ENCODE data around the gene MEF2D.

Gene MEF2D

GRCh38 chr1:156503698-156504437 is 3.3 kb upstream of the MEF2D start:
- no peak for TF ChIP-seq Cebpa-rat (IDR thresholded peaks at IDR 0.05)
- H4K20me1 ChIP-seq = peaks cover 16% of the 10 kb centered on the region
- H3K27ac ChIP-seq = peak overlapping the region; percentile 100
- peaks cover 8% of the 10 kb centered on the region; the same call in 1 of the 2 replicates for H3K36me3 ChIP-seq
- no peaks in the 10 kb centered on the region for H3K27me3 ChIP-seq
- H3K4me3 ChIP-seq = peak overlapping the region; percentile 100
- H3K9ac ChIP-seq = peak overlapping the region; percentile 100
- H3K4me2 ChIP-seq = peak overlapping the region; percentile 96
- H3K9me3 ChIP-seq = no peaks in the 10 kb centered on the region
- H3K4me1 ChIP-seq = peaks cover 70% of the 10 kb centered on the region

- H3K36me3 ChIP-seq = peaks cover 11% of the 10 kb centered on the region; the same call in 1 of the 2 replicates
- TF ChIP-seq Cebpa-rat (IDR thresholded peaks at IDR 0.05) = no peak
- H3K27ac ChIP-seq = peak overlapping the region; percentile 100
- H3K9ac ChIP-seq = peak overlapping the region; percentile 100
- H4K20me1 ChIP-seq = peaks cover 24% of the 10 kb centered on the region
- H3K9me3 ChIP-seq = no peaks in the 10 kb centered on the region
- peak overlapping the region; percentile 100 for H3K4me3 ChIP-seq
- peaks cover 64% of the 10 kb centered on the region for H3K4me1 ChIP-seq
- H3K4me2 ChIP-seq = peak overlapping the region; percentile 96
- no peaks in the 10 kb centered on the region for H3K27me3 ChIP-seq
Observed at GRCh38 chr1:156502894-156503697, 2.5 kb upstream of the MEF2D start.

DNA sequence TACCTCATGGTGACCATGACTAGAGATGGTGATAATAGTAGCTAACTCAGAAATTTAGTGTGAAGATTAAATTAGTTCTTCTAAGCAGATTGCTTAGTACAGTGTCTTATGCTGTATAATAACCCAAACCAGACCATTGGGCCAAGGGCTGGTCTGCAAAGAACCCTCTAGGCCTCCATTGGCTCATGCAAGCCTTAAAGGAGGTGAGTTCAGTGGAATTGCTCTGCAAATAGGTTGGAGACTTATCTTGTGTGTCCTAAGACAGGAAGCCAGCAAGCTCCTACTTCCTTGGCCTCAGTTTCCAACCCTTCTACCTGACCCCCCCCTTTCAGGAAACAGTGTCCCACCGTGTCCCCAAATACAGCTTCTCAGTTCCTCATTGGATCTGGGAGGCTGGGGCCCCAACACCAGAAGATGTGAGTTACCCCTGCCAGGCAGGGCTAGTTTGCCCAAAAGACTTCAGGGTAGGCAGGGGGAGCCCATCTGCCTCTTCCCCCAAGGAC is 1.9 kb upstream of the MEF2D start:
- Histone ChIP-seq H3K27me3 (no peaks in the 10 kb centered on the region), H3K4me1 (peaks cover 64% of the 10 kb centered on the region), H3K27ac (peak overlapping the region; percentile 100), H3K4me2 (peak overlapping the region; percentile 96), H3K36me3 (peaks cover 15% of the 10 kb centered on the region), H3K9me3 (no peaks in the 10 kb centered on the region), H3K9ac (peak overlapping the region; percentile 100), H4K20me1 (peaks cover 31% of the 10 kb centered on the region), H3K4me3 (peak overlapping the region; percentile 100)
- TF ChIP-seq Cebpa-rat (IDR thresholded peaks at IDR 0.05) = no peak

DNA sequence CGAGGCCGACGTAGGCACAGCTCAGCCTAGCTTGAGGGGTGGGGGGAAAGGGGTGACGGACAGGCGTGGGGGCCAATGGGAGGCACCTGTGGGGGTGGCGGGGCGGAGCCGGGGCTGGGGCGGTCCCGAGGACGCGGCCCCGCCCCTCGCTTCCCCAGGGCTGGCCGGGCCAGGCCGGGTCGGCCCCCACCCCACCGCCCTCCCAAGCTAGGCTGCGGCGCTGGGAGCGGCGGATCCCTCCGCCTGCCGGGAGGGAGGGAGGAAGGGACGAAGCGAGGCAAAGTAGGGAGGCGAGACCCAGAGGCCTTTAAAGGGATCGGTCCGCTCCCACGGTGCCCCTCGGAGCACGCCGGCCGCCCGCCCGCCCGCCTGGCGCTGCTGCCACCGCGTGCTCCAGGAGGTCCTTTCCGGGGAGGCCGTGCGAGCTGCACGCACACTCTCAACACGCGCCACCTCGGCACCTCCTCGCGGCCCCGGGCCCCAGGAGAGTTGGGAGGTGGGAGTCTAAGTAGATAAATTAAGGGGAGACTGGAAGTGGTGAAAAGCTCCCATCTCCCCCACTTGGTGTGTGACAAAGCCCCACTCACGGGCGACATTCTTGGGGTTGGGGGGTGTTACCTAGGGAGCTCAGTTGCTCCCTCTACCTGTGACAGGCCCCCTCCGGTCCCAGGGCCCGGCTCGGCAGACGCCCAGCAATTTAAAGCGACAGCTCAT is 375 bp upstream of the MEF2D start:
- no peak for TF ChIP-seq Cebpa-rat (IDR thresholded peaks at IDR 0.05)
- peak overlapping the region; percentile 100 for H3K9ac ChIP-seq
- H3K4me2 ChIP-seq = peak overlapping the region; percentile 96
- H3K9me3 ChIP-seq = no peaks in the 10 kb centered on the region
- H4K20me1 ChIP-seq = peaks cover 46% of the 10 kb centered on the region
- H3K36me3 ChIP-seq = peaks cover 30% of the 10 kb centered on the region
- H3K4me3 ChIP-seq = peak overlapping the region; percentile 100
- H3K27me3 ChIP-seq = no peaks in the 10 kb centered on the region
- peak overlapping the region; percentile 100 for H3K27ac ChIP-seq
- H3K4me1 ChIP-seq = peaks cover 64% of the 10 kb centered on the region

DNA sequence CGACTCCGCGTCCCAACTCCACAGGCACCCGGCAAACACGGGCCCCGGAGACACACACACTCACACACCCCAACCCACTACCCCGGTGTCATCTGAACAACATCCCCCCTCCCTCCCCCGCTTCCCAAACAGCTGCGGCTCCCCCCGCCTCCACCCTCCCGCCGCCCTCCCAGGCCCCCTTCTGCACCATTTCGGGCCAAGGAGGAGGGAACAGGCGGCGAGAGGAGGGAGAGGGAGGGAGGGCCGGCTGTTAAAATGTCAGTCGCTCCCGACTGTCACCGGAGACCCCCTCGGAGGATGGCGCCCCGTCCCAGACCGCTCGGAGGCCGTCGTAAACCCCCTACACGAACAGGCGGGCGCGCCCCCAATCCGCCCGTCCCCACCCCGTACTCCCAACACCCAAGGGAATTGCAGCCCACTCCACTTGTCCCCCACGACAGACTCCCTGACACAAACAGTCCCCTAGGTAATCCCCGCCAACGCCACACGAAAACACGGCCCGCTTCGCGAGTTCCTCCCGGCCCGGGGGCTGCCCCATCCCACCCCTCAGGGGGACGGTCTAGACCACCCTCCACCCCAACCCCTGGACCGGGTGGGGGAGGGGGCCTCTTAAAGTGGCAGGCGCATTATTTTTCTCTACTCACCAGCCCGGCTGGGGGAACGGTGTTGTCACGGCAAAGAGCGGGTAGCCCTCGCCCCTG is 583 bp downstream of the MEF2D start:
- peaks cover 54% of the 10 kb centered on the region for H4K20me1 ChIP-seq

DNA sequence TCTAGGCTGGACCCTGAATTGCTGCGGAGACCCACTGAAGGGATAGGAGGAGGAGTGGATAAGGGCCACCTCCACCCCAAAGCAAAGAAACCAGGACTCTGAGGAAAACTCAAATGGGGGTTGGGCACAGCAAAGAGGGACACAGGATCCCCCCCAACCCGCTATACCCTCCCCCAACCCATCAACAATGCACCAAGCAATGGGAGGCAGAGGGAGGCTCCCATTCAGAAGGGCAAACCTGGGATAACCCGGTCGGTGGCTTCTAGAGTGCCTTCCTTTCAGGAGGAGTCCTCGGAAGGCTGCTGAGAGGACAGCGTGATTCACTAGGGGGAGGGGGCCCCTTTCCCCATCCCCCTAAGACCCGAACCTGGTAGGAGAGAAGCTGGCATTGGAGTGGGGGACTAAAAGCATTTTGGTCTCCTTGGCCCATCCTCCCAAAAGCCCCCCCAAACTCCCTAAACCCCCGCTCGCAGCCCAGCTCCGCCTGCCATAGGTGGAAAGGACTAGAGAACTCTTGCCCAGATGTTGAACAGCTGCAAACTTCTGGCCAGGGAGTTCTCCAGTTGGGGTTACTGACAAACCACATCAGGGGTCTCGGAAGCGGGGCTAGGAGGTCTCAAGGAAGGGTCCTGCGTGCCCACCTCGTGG is 1.3 kb downstream of the MEF2D start:
- H3K27ac ChIP-seq = peak overlapping the region; percentile 100
- peaks cover 46% of the 10 kb centered on the region for H3K36me3 ChIP-seq
- TF ChIP-seq Cebpa-rat (IDR thresholded peaks at IDR 0.05) = no peak
- peaks cover 69% of the 10 kb centered on the region for H3K4me1 ChIP-seq
- H3K4me2 ChIP-seq = peak overlapping the region; percentile 98
- peak overlapping the region; percentile 100 for H3K9ac ChIP-seq
- peak overlapping the region; percentile 100 for H3K4me3 ChIP-seq
- no peaks in the 10 kb centered on the region for H3K9me3 ChIP-seq
- H3K27me3 ChIP-seq = no peaks in the 10 kb centered on the region
- H4K20me1 ChIP-seq = peaks cover 61% of the 10 kb centered on the region

More for the DNA sequence above, 583 bp downstream of the MEF2D start:
- Histone ChIP-seq H3K4me3 (peak overlapping the region; percentile 100), H3K27me3 (no peaks in the 10 kb centered on the region), H3K4me1 (peaks cover 67% of the 10 kb centered on the region), H3K9ac (peak overlapping the region; percentile 100), H3K36me3 (peaks cover 40% of the 10 kb centered on the region), H3K4me2 (peak overlapping the region; percentile 98), H3K9me3 (no peaks in the 10 kb centered on the region), H3K27ac (peak overlapping the region; percentile 100)
- TF ChIP-seq Cebpa-rat (IDR thresholded peaks at IDR 0.05) = no peak

- peaks cover 61% of the 10 kb centered on the region for H4K20me1 ChIP-seq
- H3K9me3 ChIP-seq = no peaks in the 10 kb centered on the region
- H3K4me2 ChIP-seq = peak overlapping the region; percentile 98
- peaks cover 69% of the 10 kb centered on the region for H3K4me1 ChIP-seq
- H3K27me3 ChIP-seq = no peaks in the 10 kb centered on the region
- H3K27ac ChIP-seq = peak overlapping the region; percentile 100
- no peak for TF ChIP-seq Cebpa-rat (IDR thresholded peaks at IDR 0.05)
- H3K36me3 ChIP-seq = peaks cover 46% of the 10 kb centered on the region
- H3K4me3 ChIP-seq = peak overlapping the region; percentile 100
- H3K9ac ChIP-seq = peak overlapping the region; percentile 100
Observed at GRCh38 chr1:156498432-156499193, 2.0 kb downstream of the MEF2D start.

All from BLaER1 (cell line).